Heart left ventricle (tissue), 16 donors: ENCODE measurements around the gene ODAD4. TPM values are rescaled to one million over a fixed set of nuclear protein-coding genes. Genes with fewer than 3 reads are reported as not detected.
A peak's percentile ranks its signal among the peaks of the same experiment; 100 is the strongest.

Source experiments
- ATAC-seq, 4 donors: fragments of 200-7000 bp; cut with Tn5 transposase; one replicate each; pipeline ENCODE4 v1.9.1; 2020 to 2022; ENCODE audit warnings: moderate library complexity in 4 of 4, mild to moderate bottlenecking in 3 of 4, moderate number of reproducible peaks in 1 of 4
- DNase-seq, 5 donors: peaks; one replicate each; pipeline ENCODE4 v3.0.0-alpha.2; 2020
- H3K27ac ChIP-seq, 12 donors: fragments of 200-600 bp; sonication (generic) in 4 of 12; one replicate each; pipeline versions ENCODE4 v1.5.0 to v1.8.0; 2016 to 2022; ENCODE audit warnings: mild to moderate bottlenecking in 2 of 12
- H3K27me3 ChIP-seq, 9 donors: fragments of 200-600 bp; sonication (generic) in 2 of 9; one replicate each; pipeline versions ENCODE4 v1.5.1 to v1.8.0; 2016 to 2022; ENCODE audit warnings: mild to moderate bottlenecking in 3 of 9
- H3K36me3 ChIP-seq, 9 donors: fragments of 200-600 bp; sonication (generic) in 2 of 9; one replicate each; pipeline versions ENCODE4 v1.5.0 to v1.8.0; 2018 to 2022; ENCODE audit warnings: mild to moderate bottlenecking in 2 of 9
- H3K4me1 ChIP-seq, 12 donors: fragments of 200-600 bp; sonication (generic) in 4 of 12; one replicate each; pipeline versions ENCODE4 v1.5.0 to v1.8.0; 2016 to 2022; ENCODE audit warnings: mild to moderate bottlenecking in 3 of 12
- H3K4me3 ChIP-seq, 12 donors: fragments of 200-600 bp; sonication (generic) in 4 of 12; one replicate each; pipeline versions ENCODE4 v1.5.0 to v1.8.0; 2017 to 2022; ENCODE audit warnings: mild to moderate bottlenecking in 9 of 12, moderate library complexity in 4 of 12
- H3K9me3 ChIP-seq, 12 donors: fragments of 200-600 bp; sonication (generic) in 4 of 12; one replicate each; pipeline versions ENCODE4 v1.5.0 to v1.8.0; 2016 to 2022; ENCODE audit warnings: mild to moderate bottlenecking in 1 of 12
- POLR2A ChIP-seq, 2 donors: fragments of 450-650 bp; IDR thresholded peaks; one replicate each; pipeline ENCODE4 v1.6.1; 2017; ENCODE audit warnings: antibody characterized with exemption in 2 of 2, mild to moderate bottlenecking in 2 of 2, moderate library complexity in 2 of 2
- WGBS, 4 donors: extraction: QIAGEN DNeasy Blood & Tissue Kit in 2 of 4; methylation state at CpG; one replicate each; pipeline versions ENCODE4 v1.1.5 to v1.1.7; 2013 to 2018; 5-methylcytosine and 5-hydroxymethylcytosine counted together
- intact Hi-C, 10 donors: fragments of 100-400 bp; cut with DNase I; formaldehyde crosslinking; loops; one replicate each; pipeline versions ENCODE4 v1.11.1 to v1.14.2; 2022
- polyA plus RNA-seq, 2 donors: library from polyadenylated mRNA; stranded (reverse); fragments of 200-250 nt; gene quantifications; one replicate each; pipeline ENCODE4 v1.2.3, GENCODE V29; 2013
- total RNA-seq, 9 donors: library from RNA; depleted of rRNA in 2 of 9; stranded (reverse); fragments of >200 nt in 2 of 9; fragmentation: NEBNext Ultra II Directional in 3 of 9; extraction: Animal tissue kit (Norgen Biotek cat#: 25700) in 3 of 9; gene quantifications; one replicate each; pipeline versions ENCODE4 v1.1.0 to v1.2.4, GENCODE V29; 2016 to 2023
- TF ChIP-seq, protein P1 (sequence below), 12 donors: fragments of 200-600 bp; sonication (generic) in 4 of 12; IDR thresholded peaks; one replicate each; pipeline versions ENCODE4 v1.5.0 to v1.8.0; 2018 to 2022; ENCODE audit warnings: antibody characterized with exemption in 12 of 12, mild to moderate bottlenecking in 5 of 12
- donor health status: ischemic (EF 13 %, LVEDD 7.1; RV severe dilation, severe dysfunction).
- donor health status: healthy with polysubstance abuse.
- donor health status: DM: no; HTN: yes; CAD: no.
- donor health status: DM: no; HTN: no; CAD: no.
- donor health status: ischemic (EF 25% LVEDD 6.9; RV normal size, moderate dysfunction).
- donor health status: ischemic (EF 25% LVEDD 5.7; RV mildly dilated, moderate dysfunction).
- donor health status: healthy.
- donor health status: DM: yes; HTN: yes; CAD: no.
- donor health status: ischemic (EF 35%, LVEDD 5.7; RV mildly dilated, moderate dysfunction).
- donor health status: nonischemic (EF 11% LVEDD 7.7; RV severe dilation, severe dysfunction).
- donor health status: DM: yes; HTN: yes; CAD: no.
- donor health status: PGD.
- donor health status: ischemic (EF 29% LVEDD 5.4; RV normal size, mild dysfunction).
- donor health status: nonischemic (EF 23%, LVEDD 6.1; RV moderate dilation, normal function).

Gene ODAD4
- total and polyA plus RNA-seq, 11 donors, result 0.38 to 1.2 (median 0.73) TPM; not detected in 1

DNA sequence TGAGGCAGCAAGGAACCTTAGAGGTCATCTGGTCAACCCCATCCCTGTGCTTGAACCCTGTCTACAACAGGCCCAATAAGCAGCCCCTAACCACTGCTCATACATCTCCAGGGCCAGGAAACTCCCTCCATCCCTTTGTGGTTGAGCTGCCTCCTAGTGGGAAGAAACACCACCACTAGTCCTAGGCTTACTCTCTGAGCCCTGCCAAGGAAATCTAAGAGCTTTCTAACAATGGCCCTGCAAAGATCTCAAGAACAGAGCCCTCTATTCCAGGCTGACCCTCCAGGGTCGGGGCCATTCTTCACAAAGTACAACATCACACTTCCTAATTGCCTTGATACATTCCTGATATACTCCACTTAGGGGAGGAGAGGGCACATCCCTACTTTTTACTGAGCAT lies 17.5 kb upstream of the ODAD4 start:
- intact Hi-C loops, result no loop called here
- 73 to 85% (median 77%) methylated on average over 1 of the region's 1 CpG for WGBS, 4 donors
- DNase-seq (no peak), ATAC-seq (no peak)
- no peaks in the 10 kb centered on the region for H3K27me3 ChIP-seq
- H3K4me1 ChIP-seq, result peaks cover 0 to 28% (median 23%) of the 10 kb centered on the region in 12 donors
- no peaks in the 10 kb centered on the region for H3K9me3 ChIP-seq
- no peak overlapping the region for H3K27ac ChIP-seq
- no peak overlapping the region for H3K4me3 ChIP-seq
- TF ChIP-seq, protein P1, sequence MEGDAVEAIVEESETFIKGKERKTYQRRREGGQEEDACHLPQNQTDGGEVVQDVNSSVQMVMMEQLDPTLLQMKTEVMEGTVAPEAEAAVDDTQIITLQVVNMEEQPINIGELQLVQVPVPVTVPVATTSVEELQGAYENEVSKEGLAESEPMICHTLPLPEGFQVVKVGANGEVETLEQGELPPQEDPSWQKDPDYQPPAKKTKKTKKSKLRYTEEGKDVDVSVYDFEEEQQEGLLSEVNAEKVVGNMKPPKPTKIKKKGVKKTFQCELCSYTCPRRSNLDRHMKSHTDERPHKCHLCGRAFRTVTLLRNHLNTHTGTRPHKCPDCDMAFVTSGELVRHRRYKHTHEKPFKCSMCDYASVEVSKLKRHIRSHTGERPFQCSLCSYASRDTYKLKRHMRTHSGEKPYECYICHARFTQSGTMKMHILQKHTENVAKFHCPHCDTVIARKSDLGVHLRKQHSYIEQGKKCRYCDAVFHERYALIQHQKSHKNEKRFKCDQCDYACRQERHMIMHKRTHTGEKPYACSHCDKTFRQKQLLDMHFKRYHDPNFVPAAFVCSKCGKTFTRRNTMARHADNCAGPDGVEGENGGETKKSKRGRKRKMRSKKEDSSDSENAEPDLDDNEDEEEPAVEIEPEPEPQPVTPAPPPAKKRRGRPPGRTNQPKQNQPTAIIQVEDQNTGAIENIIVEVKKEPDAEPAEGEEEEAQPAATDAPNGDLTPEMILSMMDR (IDR thresholded peaks at IDR 0.05), result no peak
- TF ChIP-seq POLR2A (IDR thresholded peaks at IDR 0.05), result no peak
- H3K36me3 ChIP-seq, result peaks cover 4 to 60% (median 57%) of the 10 kb centered on the region in 9 donors

- Histone ChIP-seq H3K9me3 (no peaks in the 10 kb centered on the region), H3K27ac (no peak overlapping the region), H3K36me3 (peaks cover 4 to 51% (median 49%) of the 10 kb centered on the region in 9 donors), H3K27me3 (no peaks in the 10 kb centered on the region), H3K4me1 (peaks cover 0 to 30% (median 24%) of the 10 kb centered on the region in 12 donors), H3K4me3 (no peak overlapping the region)
- DNase-seq, result no peak
- no peak for ATAC-seq
- TF ChIP-seq, protein P1 (IDR thresholded peaks at IDR 0.05), result no peak
- TF ChIP-seq POLR2A (IDR thresholded peaks at IDR 0.05), result no peak
- 89 to 95% (median 91%) methylated on average over 4 of the region's 4 CpGs for WGBS, 4 donors
- intact Hi-C loops, result no loop called here
Measured at GRCh38 chr17:41913798-41914197, 16.6 kb upstream of the ODAD4 start.

- H3K9me3 ChIP-seq, result no peaks in the 10 kb centered on the region
- no peak overlapping the region for H3K27ac ChIP-seq
- H3K4me3 ChIP-seq, result no peak overlapping the region
- ATAC-seq (no peak), DNase-seq (peak in 2 of 5 donors; percentile 35 to 45)
- intact Hi-C loops, result no loop called here
- peaks cover 0 to 33% (median 25%) of the 10 kb centered on the region in 12 donors for H3K4me1 ChIP-seq
- H3K27me3 ChIP-seq, result no peaks in the 10 kb centered on the region
- H3K36me3 ChIP-seq, result peaks cover 4 to 46% (median 43%) of the 10 kb centered on the region in 9 donors
- WGBS, 4 donors, result 70 to 86% (median 73%) methylated on average over 6 of the region's 6 CpGs
- TF ChIP-seq, protein P1 (IDR thresholded peaks at IDR 0.05), result no peak
- TF ChIP-seq POLR2A (IDR thresholded peaks at IDR 0.05), result no peak
Measured at GRCh38 chr17:41914358-41914766, 16.1 kb upstream of the ODAD4 start.

- peaks cover 0 to 38% (median 29%) of the 10 kb centered on the region in 12 donors for H3K4me1 ChIP-seq
- no peaks in the 10 kb centered on the region for H3K27me3 ChIP-seq
- TF ChIP-seq POLR2A (IDR thresholded peaks at IDR 0.05), result no peak
- TF ChIP-seq, protein P1 (IDR thresholded peaks at IDR 0.05), result no peak
- peaks cover 2 to 39% (median 36%) of the 10 kb centered on the region in 9 donors for H3K36me3 ChIP-seq
- ATAC-seq, result no peak
- no peak overlapping the region for H3K4me3 ChIP-seq
- DNase-seq, result no peak
- no peaks in the 10 kb centered on the region for H3K9me3 ChIP-seq
- intact Hi-C loops, result no loop called here
- 87 to 91% (median 90%) methylated on average over 5 of the region's 5 CpGs for WGBS, 4 donors
- no peak overlapping the region for H3K27ac ChIP-seq
Measured at GRCh38 chr17:41915020-41915419, 15.4 kb upstream of the ODAD4 start.
